NB4 (cell line): Measurements from ENCODE around the gene MED13L.

Source experiments
- DNase-seq: peaks from one replicate; pipeline ENCODE4 v3.0.0; 2010; ENCODE audit warnings: low read depth
- H3K4me3 ChIP-seq: one replicate; pipeline ENCODE4 v1.5.1; 2011; ENCODE audit warnings: mild to moderate bottlenecking, low read depth, low read length, moderate library complexity
- CTCF ChIP-seq: IDR thresholded peaks from one replicate; pipeline ENCODE4 v1.5.1; 2012; ENCODE audit warnings: low read depth, low read length
- MAX ChIP-seq: IDR thresholded peaks from 2 replicates; pipeline ENCODE4 v1.6.1; 2011; ENCODE audit warnings: low read depth, low read length
- MYC ChIP-seq: IDR thresholded peaks from 2 replicates; pipeline ENCODE4 v1.6.1; 2011; ENCODE audit warnings: low read depth, low read length
- POLR2A ChIP-seq: IDR thresholded peaks from 2 replicates; pipeline ENCODE4 v1.6.1; 2011; ENCODE audit warnings: mild to moderate bottlenecking; ENCODE audit not compliant: insufficient read length; ENCODE audit errors: extremely low read depth

The MED13L gene

GRCh38 chr12:116210762-116211161 lies 66.7 kb downstream of the MED13L start:
- no peak for DNase-seq
- no peak overlapping the region for H3K4me3 ChIP-seq
- TF ChIP-seq MAX (no peak), MYC (no peak), CTCF (no peak), POLR2A (no peak)

GRCh38 chr12:116210131-116210530 lies 67.4 kb downstream of the MED13L start:
- no peak overlapping the region for H3K4me3 ChIP-seq
- no peak for DNase-seq
- TF ChIP-seq MYC (no peak), MAX (no peak), CTCF (no peak), POLR2A (no peak)

- H3K4me3 ChIP-seq: no peak overlapping the region
- no peak for TF ChIP-seq POLR2A
- TF ChIP-seq MYC: no peak
- TF ChIP-seq CTCF: no peak
- TF ChIP-seq MAX: no peak
- no peak for DNase-seq
Measured at GRCh38 chr12:116209503-116209902, 68.0 kb downstream of the MED13L start.

GRCh38 chr12:116207274-116207673 lies 70.2 kb downstream of the MED13L start:
- TF ChIP-seq CTCF (no peak), MAX (no peak), POLR2A (no peak), MYC (no peak)
- no peak overlapping the region for H3K4me3 ChIP-seq
- no peak for DNase-seq

GRCh38 chr12:116206828-116207227 lies 70.7 kb downstream of the MED13L start:
- H3K4me3 ChIP-seq: no peak overlapping the region
- TF ChIP-seq POLR2A: no peak
- no peak for TF ChIP-seq MAX
- no peak for TF ChIP-seq CTCF
- no peak for TF ChIP-seq MYC
- DNase-seq: no peak

- DNase-seq: no peak
- H3K4me3 ChIP-seq: no peak overlapping the region
- no peak for TF ChIP-seq MAX
- TF ChIP-seq CTCF: no peak
- TF ChIP-seq POLR2A: no peak
- no peak for TF ChIP-seq MYC
Measured at GRCh38 chr12:116204785-116205184, 72.7 kb downstream of the MED13L start.
